Neural progenitor cell (in vitro differentiated cells): ENCODE results near the gene SLC46A3. TPM values are rescaled to one million over a fixed set of nuclear protein-coding genes. Genes with fewer than 3 reads are reported as not detected.
"Not testable (repeated sequence)": the region's sequence is repeated elsewhere in the genome, so short reads cannot be mapped to it uniquely, and the experiment has no call there.

Source experiments
- DNase-seq: peaks from one replicate; pipeline ENCODE4 v3.0.0-alpha.2; 2016; ENCODE audit warnings: low spot score
- H2AFZ ChIP-seq: fragments of 200-600 bp; sonication (generic); replicated peaks from 2 replicates; pipeline ENCODE4 v1.6.1; 2016; ENCODE audit warnings: antibody characterized with exemption
- H3F3A ChIP-seq: fragments of 200-600 bp; sonication (generic); 2 replicates; pipeline ENCODE4 v1.6.1; 2016; ENCODE audit warnings: antibody characterized with exemption, low read depth
- H3K27ac ChIP-seq: fragments of 200-600 bp; sonication (generic); 2 replicates; pipeline ENCODE4 v1.5.1; 2016; ENCODE audit warnings: mild to moderate bottlenecking
- H3K27me3 ChIP-seq: fragments of 200-600 bp; sonication (generic); 2 replicates; pipeline ENCODE4 v1.6.1; 2016; ENCODE audit warnings: mild to moderate bottlenecking, moderate library complexity
- H3K36me3 ChIP-seq: fragments of 200-600 bp; sonication (generic); 2 replicates; pipeline ENCODE4 v1.5.1; 2016
- H3K4me1 ChIP-seq: fragments of 200-600 bp; sonication (generic); 2 replicates; pipeline ENCODE4 v1.6.1; 2016; ENCODE audit warnings: mixed run types
- H3K4me2 ChIP-seq: fragments of 200-600 bp; sonication (generic); 2 replicates; pipeline ENCODE4 v1.6.1; 2016
- H3K4me3 ChIP-seq: fragments of 200-600 bp; sonication (generic); 2 replicates; pipeline ENCODE4 v1.5.1; 2016
- H3K79me2 ChIP-seq: fragments of 200-600 bp; sonication (generic); 2 replicates; pipeline ENCODE4 v1.6.1; 2016; ENCODE audit warnings: low read depth
- H3K9ac ChIP-seq: fragments of 200-600 bp; sonication (generic); 2 replicates; pipeline ENCODE4 v1.6.1; 2016
- H3K9me3 ChIP-seq: fragments of 200-600 bp; sonication (generic); 2 replicates; pipeline ENCODE4 v1.5.1; 2016; ENCODE audit warnings: low read depth
- H4K20me1 ChIP-seq: fragments of 200-600 bp; sonication (generic); 2 replicates; pipeline ENCODE4 v1.6.1; 2016; ENCODE audit warnings: low read depth
- H3K27ac Mint-ChIP-seq: 3 replicates; pipeline ENCODE4 v1.8.0; 2021; ENCODE audit warnings: mixed read lengths
- H3K27me3 Mint-ChIP-seq: 2 replicates; pipeline ENCODE4 v1.8.0; 2022; ENCODE audit warnings: low read depth, mild to moderate bottlenecking, inconsistent platforms, moderate library complexity, mixed read lengths; ENCODE audit not compliant: insufficient read depth
- H3K36me3 Mint-ChIP-seq: 3 replicates; pipeline ENCODE4 v1.8.0; 2021; ENCODE audit warnings: mixed read lengths
- H3K4me1 Mint-ChIP-seq: 3 replicates; pipeline ENCODE4 v1.8.0; 2021; ENCODE audit warnings: mixed read lengths
- H3K4me3 Mint-ChIP-seq: 3 replicates; pipeline ENCODE4 v1.8.0; 2021; ENCODE audit warnings: mild to moderate bottlenecking, moderate library complexity, mixed read lengths
- H3K9me3 Mint-ChIP-seq: 3 replicates; pipeline ENCODE4 v1.8.0; 2020; ENCODE audit warnings: mixed read lengths
- EZH2 ChIP-seq: fragments of 200-600 bp; sonication (generic); IDR thresholded peaks from 2 replicates; pipeline ENCODE4 v1.6.1; 2017; ENCODE audit warnings: antibody characterized with exemption, mild to moderate bottlenecking, moderate library complexity
- EZH2phosphoT487 ChIP-seq: fragments of 200-600 bp; sonication (generic); IDR thresholded peaks from 2 replicates; pipeline ENCODE4 v1.6.1; 2017; ENCODE audit warnings: antibody characterized with exemption
- total RNA-seq: library from RNA; depleted of rRNA; stranded (reverse); fragments of >200 nt; gene quantifications from 2 replicates; pipeline ENCODE4 v1.2.3, GENCODE V29; 2015; ENCODE audit warnings: low replicate concordance
- TF ChIP-seq, protein P1 (sequence below): fragments of 200-600 bp; sonication (generic); IDR thresholded peaks from 2 replicates; pipeline ENCODE4 v1.5.1; 2017; ENCODE audit warnings: antibody characterized with exemption, mild to moderate bottlenecking

SLC46A3 gene
- total RNA-seq, 1 donor from 2014 or later: not detected

DNA sequence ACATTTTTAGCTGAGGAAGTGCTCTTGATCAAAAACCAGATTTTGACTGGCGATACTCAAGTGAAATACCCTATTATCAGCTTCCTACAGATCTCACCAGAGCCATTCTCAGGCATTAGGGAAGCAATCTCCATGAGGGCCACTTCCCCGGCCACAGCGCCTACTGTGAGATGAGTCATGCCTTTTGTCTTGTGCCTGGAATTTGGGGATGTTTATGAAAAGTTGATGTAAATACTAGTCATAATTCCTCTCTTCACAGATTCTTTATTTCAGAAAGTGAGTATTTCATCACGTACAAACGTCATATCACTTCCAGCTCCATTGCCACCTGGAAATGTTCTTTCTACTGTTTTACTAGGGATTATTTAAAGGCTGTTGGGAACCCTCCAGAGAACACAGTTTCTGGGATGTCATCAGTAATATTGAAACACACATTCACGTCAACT, 25.3 kb upstream of the SLC46A3 start:
- no peaks in the 10 kb centered on the region for H3K4me1 ChIP-seq
- H3K4me2 ChIP-seq: no peak overlapping the region
- H4K20me1 ChIP-seq: no peaks in the 10 kb centered on the region
- H3K27me3 ChIP-seq: no peaks in the 10 kb centered on the region
- Mint-ChIP-seq H3K27ac (no peak overlapping the region), H3K4me3 (no peak overlapping the region), H3K36me3 (no peaks in the 10 kb centered on the region), H3K9me3 (no peaks in the 10 kb centered on the region), H3K4me1 (peaks cover 5% of the 10 kb centered on the region), H3K27me3 (peaks cover 3% of the 10 kb centered on the region)
- no peak overlapping the region for H3K9ac ChIP-seq
- H3K27ac ChIP-seq: no peak overlapping the region
- no peaks in the 10 kb centered on the region for H3K9me3 ChIP-seq
- no peaks in the 10 kb centered on the region for H3K36me3 ChIP-seq
- H3K4me3 ChIP-seq: no peak overlapping the region
- H3K79me2 ChIP-seq: no peaks in the 10 kb centered on the region
- DNase-seq: no peak
- H3F3A ChIP-seq: no peaks in the 10 kb centered on the region
- TF ChIP-seq, protein P1, sequence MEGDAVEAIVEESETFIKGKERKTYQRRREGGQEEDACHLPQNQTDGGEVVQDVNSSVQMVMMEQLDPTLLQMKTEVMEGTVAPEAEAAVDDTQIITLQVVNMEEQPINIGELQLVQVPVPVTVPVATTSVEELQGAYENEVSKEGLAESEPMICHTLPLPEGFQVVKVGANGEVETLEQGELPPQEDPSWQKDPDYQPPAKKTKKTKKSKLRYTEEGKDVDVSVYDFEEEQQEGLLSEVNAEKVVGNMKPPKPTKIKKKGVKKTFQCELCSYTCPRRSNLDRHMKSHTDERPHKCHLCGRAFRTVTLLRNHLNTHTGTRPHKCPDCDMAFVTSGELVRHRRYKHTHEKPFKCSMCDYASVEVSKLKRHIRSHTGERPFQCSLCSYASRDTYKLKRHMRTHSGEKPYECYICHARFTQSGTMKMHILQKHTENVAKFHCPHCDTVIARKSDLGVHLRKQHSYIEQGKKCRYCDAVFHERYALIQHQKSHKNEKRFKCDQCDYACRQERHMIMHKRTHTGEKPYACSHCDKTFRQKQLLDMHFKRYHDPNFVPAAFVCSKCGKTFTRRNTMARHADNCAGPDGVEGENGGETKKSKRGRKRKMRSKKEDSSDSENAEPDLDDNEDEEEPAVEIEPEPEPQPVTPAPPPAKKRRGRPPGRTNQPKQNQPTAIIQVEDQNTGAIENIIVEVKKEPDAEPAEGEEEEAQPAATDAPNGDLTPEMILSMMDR: no peak
- TF ChIP-seq EZH2 (no peak), EZH2phosphoT487 (no peak)
- no peak overlapping the region for H2AFZ ChIP-seq

DNA sequence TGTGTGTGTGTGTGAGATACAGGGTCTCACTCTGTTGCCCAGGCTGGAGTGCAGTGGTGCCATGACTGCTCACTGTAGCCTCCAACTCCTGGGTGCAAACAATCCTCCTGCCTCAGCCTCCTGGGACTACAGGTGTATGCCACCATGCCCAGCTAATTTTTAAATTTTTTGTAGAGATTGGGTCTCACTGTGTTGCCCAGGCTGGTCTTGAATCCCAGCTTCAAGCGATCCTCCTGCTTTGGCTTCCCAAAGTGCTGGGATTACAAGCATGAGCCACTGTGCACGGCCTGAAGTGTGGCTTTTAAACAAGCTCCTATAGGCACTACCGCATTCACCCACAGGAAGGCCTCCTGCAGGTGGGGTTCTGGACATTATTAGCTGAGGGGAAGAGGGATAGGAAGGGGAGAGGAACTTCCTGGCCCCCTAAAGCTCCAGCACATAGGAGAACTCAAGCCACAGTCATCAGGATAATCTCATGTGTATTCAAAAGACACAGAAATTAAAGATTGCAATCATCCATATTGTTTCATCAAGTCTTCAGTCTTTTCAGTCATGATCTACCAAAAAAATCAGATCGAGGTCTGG, 24.8 kb upstream of the SLC46A3 start:
- H3K9ac ChIP-seq: no peak overlapping the region

DNA sequence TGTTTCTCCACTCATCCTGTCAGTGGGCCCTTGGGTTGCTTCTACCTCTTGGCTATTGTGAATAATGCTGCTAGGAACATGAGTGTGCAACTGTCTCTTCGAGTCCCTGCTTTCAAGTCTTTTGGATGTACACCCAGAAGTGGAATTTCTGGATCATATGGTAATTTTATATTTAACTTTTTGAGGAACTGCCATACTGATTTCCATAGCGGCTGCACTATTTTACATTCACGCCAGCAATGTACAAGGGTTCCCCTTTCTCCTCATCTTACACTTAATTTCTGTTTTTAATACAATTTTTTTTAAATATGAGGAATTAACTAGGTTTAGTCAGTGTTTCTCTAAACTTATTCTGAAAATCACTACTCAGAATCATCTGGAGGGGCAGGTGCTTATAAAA, 24.2 kb upstream of the SLC46A3 start:
- Histone ChIP-seq H3K4me3 (no peak overlapping the region), H3K36me3 (no peaks in the 10 kb centered on the region), H3K9me3 (no peaks in the 10 kb centered on the region), H3F3A (no peaks in the 10 kb centered on the region), H3K4me2 (no peak overlapping the region), H3K79me2 (no peaks in the 10 kb centered on the region), H2AFZ (no peak overlapping the region), H4K20me1 (no peaks in the 10 kb centered on the region), H3K27ac (no peak overlapping the region), H3K4me1 (no peaks in the 10 kb centered on the region), H3K27me3 (no peaks in the 10 kb centered on the region), H3K9ac (no peak overlapping the region)
- TF ChIP-seq EZH2phosphoT487 (no peak), EZH2 (no peak)
- TF ChIP-seq, protein P1: no peak
- H3K36me3 Mint-ChIP-seq: no peaks in the 10 kb centered on the region
- no peak for DNase-seq
- H3K4me3 Mint-ChIP-seq: no peak overlapping the region
- H3K27me3 Mint-ChIP-seq: peaks cover 3% of the 10 kb centered on the region
- no peaks in the 10 kb centered on the region for H3K9me3 Mint-ChIP-seq
- H3K27ac Mint-ChIP-seq: no peak overlapping the region
- H3K4me1 Mint-ChIP-seq: peaks cover 5% of the 10 kb centered on the region

More for the DNA sequence above, 24.8 kb upstream of the SLC46A3 start:
- no peak overlapping the region for H3K4me3 ChIP-seq
- no peak overlapping the region for H3K27ac ChIP-seq
- Mint-ChIP-seq H3K27ac (no peak overlapping the region), H3K36me3 (no peaks in the 10 kb centered on the region), H3K4me1 (peaks cover 5% of the 10 kb centered on the region), H3K4me3 (no peak overlapping the region), H3K27me3 (peaks cover 3% of the 10 kb centered on the region), H3K9me3 (no peaks in the 10 kb centered on the region)
- no peaks in the 10 kb centered on the region for H3K79me2 ChIP-seq
- TF ChIP-seq EZH2phosphoT487: no peak
- no peak for TF ChIP-seq EZH2
- TF ChIP-seq, protein P1: no peak
- H3K4me2 ChIP-seq: no peak overlapping the region
- no peaks in the 10 kb centered on the region for H4K20me1 ChIP-seq
- H2AFZ ChIP-seq: no peak overlapping the region
- no peaks in the 10 kb centered on the region for H3K36me3 ChIP-seq
- H3F3A ChIP-seq: no peaks in the 10 kb centered on the region
- H3K4me1 ChIP-seq: no peaks in the 10 kb centered on the region
- H3K9me3 ChIP-seq: no peaks in the 10 kb centered on the region
- no peak for DNase-seq
- no peaks in the 10 kb centered on the region for H3K27me3 ChIP-seq

DNA sequence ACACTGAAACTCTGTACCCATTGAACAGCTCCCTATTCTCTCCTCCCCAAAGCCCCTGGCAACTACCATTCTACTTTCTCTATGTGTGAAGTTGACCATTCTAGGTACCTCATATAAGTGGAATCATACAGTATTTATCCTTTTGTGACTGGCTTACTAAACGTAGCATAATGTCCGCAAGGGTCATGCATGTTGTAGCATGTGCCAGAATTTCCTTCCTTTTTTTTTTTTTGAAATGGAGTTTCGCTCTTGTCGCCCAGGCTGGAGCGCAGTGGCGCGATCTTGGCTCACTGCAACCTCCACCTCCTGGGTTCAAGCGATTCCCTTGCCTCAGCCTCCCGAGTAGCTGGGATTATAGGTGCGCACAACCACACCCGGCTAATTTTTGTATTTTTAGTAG, 23.7 kb upstream of the SLC46A3 start:
- not testable (repeated sequence) for H3K9me3 ChIP-seq, H3K4me1 Mint-ChIP-seq, H3K9ac ChIP-seq, H3K27me3 ChIP-seq, H3K4me1 ChIP-seq, H3K36me3 Mint-ChIP-seq, DNase-seq, H4K20me1 ChIP-seq, H3K36me3 ChIP-seq, H3K27ac ChIP-seq, H3K27ac Mint-ChIP-seq, H3K9me3 Mint-ChIP-seq, H3K79me2 ChIP-seq, H3K27me3 Mint-ChIP-seq, H3F3A ChIP-seq, H3K4me2 ChIP-seq, H3K4me3 ChIP-seq, H3K4me3 Mint-ChIP-seq, H2AFZ ChIP-seq
